GM12878 (cell line): ENCODE results near the gene DPRX. TPM values are rescaled to one million over a fixed set of nuclear protein-coding genes. Genes with fewer than 3 reads are reported as not detected.

Experiments used
- ATAC-seq: fragments of 200-7000 bp; cut with Tn5 transposase; 3 replicates; pipeline ENCODE4 v1.9.1; 2020; ENCODE audit warnings: mild to moderate bottlenecking, moderate library complexity
- BruUV-seq: library from RNA; stranded (reverse); fragments of 400-500 nt; replicated peaks from 2 replicates; lab custom pipeline; 2021; lab: Mats Ljungman, UMichigan
- CTCF ChIA-PET: fragments of 300-600 bp; sonication (Branson Sonifier 250); formaldehyde crosslinking; extraction: SDS; loops from one replicate; lab custom pipeline; 2021; ENCODE audit warnings: inconsistent platforms; lab: Yijun Ruan, JAX
- POLR2A ChIA-PET: fragments of 350-600 bp; formaldehyde crosslinking; extraction: SDS; loops from one replicate; lab custom pipeline; 2021; ENCODE audit warnings: inconsistent platforms; lab: Charles Lee
- RAD21 ChIA-PET: fragments of 300-600 bp; sonication (Branson Sonifier 250); formaldehyde crosslinking; loops from one replicate; lab custom pipeline; 2023; ENCODE audit warnings: antibody characterized with exemption; ENCODE audit not compliant: unreplicated experiment; lab: Charles Lee
- SMC1A ChIA-PET: fragments of 300-600 bp; sonication (Branson Sonifier 250); formaldehyde crosslinking; loops from one replicate; lab custom pipeline; 2023; ENCODE audit not compliant: unreplicated experiment, uncharacterized antibody; lab: Charles Lee
- DNase-seq: peaks from one replicate; pipeline ENCODE4 v3.0.0-alpha.2; 2011; ENCODE audit warnings: low read depth, low spot score
- FAIRE-seq: peaks from 3 replicates; lab custom pipeline; 2011; peaks lifted over from hg19 to GRCh38; lab: Jason Lieb, UNC
- H2AFZ ChIP-seq: 2 replicates; pipeline ENCODE4 v1.6.0; 2011; ENCODE audit warnings: low read depth, low read length, control low read depth; ENCODE audit not compliant: control insufficient read depth
- H3K27ac ChIP-seq: 2 replicates; pipeline ENCODE4 v1.5.1; 2011; ENCODE audit warnings: control low read depth; ENCODE audit not compliant: control insufficient read depth, insufficient read depth
- H3K27me3 ChIP-seq, 2 experiments: replicated peaks in 1 of 2; 2 replicates each; pipeline versions ENCODE4 v1.6.0 to v1.6.1; 2011; ENCODE audit warnings: low read length in 1 of 2; ENCODE audit not compliant: control insufficient read depth in 2 of 2, insufficient read depth in 2 of 2
- H3K36me3 ChIP-seq, 2 experiments: 2 replicates each; pipeline ENCODE4 v1.5.1; 2011; ENCODE audit warnings: low read length in 1 of 2; ENCODE audit not compliant: control insufficient read depth in 2 of 2, insufficient read depth in 2 of 2
- H3K4me1 ChIP-seq: 2 replicates; pipeline ENCODE4 v1.6.1; 2011; ENCODE audit warnings: mild to moderate bottlenecking, low read length, moderate library complexity, mixed read lengths; ENCODE audit not compliant: control insufficient read depth, insufficient read depth
- H3K4me2 ChIP-seq: 2 replicates; pipeline ENCODE4 v1.6.0; 2011; ENCODE audit warnings: control low read depth; ENCODE audit not compliant: control insufficient read depth, insufficient read depth
- H3K4me3 ChIP-seq: fragments of 200-600 bp; sonication (generic); 2 replicates; pipeline ENCODE4 v1.5.1; 2016
- H3K79me2 ChIP-seq: 2 replicates; pipeline ENCODE4 v1.6.0; 2011; ENCODE audit warnings: low read length; ENCODE audit not compliant: control insufficient read depth, insufficient read depth
- H3K9ac ChIP-seq: 2 replicates; pipeline ENCODE4 v1.8.0; 2011; ENCODE audit warnings: low read length, control low read depth, mixed read lengths; ENCODE audit not compliant: control insufficient read depth, insufficient read depth
- H3K9me3 ChIP-seq: replicated peaks from 3 replicates; pipeline ENCODE4 v1.5.1; 2011; ENCODE audit warnings: mild to moderate bottlenecking, low read length; ENCODE audit not compliant: control insufficient read depth, insufficient read depth
- H4K20me1 ChIP-seq: 2 replicates; pipeline ENCODE4 v1.6.0; 2011; ENCODE audit not compliant: control insufficient read depth, insufficient read depth
- EZH2 ChIP-seq: IDR thresholded peaks from 2 replicates; pipeline ENCODE4 v1.6.1; 2012; ENCODE audit warnings: low read depth, mild to moderate bottlenecking, control low read depth, inconsistent platforms, low read length, borderline replicate concordance; ENCODE audit not compliant: control insufficient read depth
- NFXL1 ChIP-seq: fragments of 450-650 bp; IDR thresholded peaks from 2 replicates; pipeline ENCODE4 v1.6.1; 2017; ENCODE audit warnings: antibody characterized with exemption, mild to moderate bottlenecking, borderline replicate concordance
- POU2F2 ChIP-seq: IDR thresholded peaks from 3 replicates; pipeline ENCODE4 v1.6.1; 2011; ENCODE audit warnings: low read depth, mild to moderate bottlenecking, low read length, borderline replicate concordance
- TBL1XR1 ChIP-seq: IDR thresholded peaks from 2 replicates; pipeline ENCODE4 v1.6.1; 2012; ENCODE audit warnings: low read depth, low read length, improper control_type of control experiment
- TCF12 ChIP-seq: IDR thresholded peaks from 2 replicates; pipeline ENCODE4 v1.6.1; 2011; ENCODE audit warnings: low read depth, mild to moderate bottlenecking, low read length
- WGBS: methylation state at CpG from one replicate; pipeline ENCODE4 v1.1.6; 2016; ENCODE audit warnings: low lambda C conversion rate; ENCODE audit not compliant: insufficient replicate concordance, insufficient coverage; ENCODE audit errors: missing lambda C conversion rate; 5-methylcytosine and 5-hydroxymethylcytosine counted together
- in situ Hi-C: fragments of 300-500 bp; cut with MboI; formaldehyde crosslinking; loops from 9 replicates; pipeline ENCODE4 v1.14.3; 2018; ENCODE audit warnings: mixed read lengths
- intact Hi-C: fragments of 100-400 bp; cut with micrococcal nuclease; formaldehyde crosslinking; loops from one replicate; pipeline ENCODE4 v1.14.2; 2022; ENCODE audit not compliant: unreplicated experiment
- polyA plus RNA-seq, 11 experiments: library from polyadenylated mRNA; depleted of rRNA in 4 of 11; unstranded in 6 of 11; stranded (reverse) in 5 of 11; fragments of >200 nt; fragmentation: Nextera tagmentation in 4 of 11; fragmentation: Illumina TruSeq in 1 of 11; extraction: Ambion mirVana in 4 of 11; extraction: Trizol in 1 of 11; gene quantifications; 1 replicate in 1 of 11; 2 replicates in 10 of 11; pipeline versions ENCODE4 v1.2.1 to v1.2.3, GENCODE V29; 2011 to 2016; ENCODE audit warnings: inconsistent platforms in 2 of 11, missing spikeins in 2 of 11, low read depth in 1 of 11
- total RNA-seq, 4 experiments: library from RNA; depleted of rRNA in 3 of 4; stranded (reverse); fragments of >200 nt in 3 of 4; fragmentation: Illumina TruSeq in 1 of 4; extraction: Trizol in 1 of 4; gene quantifications; 2 replicates each; pipeline versions ENCODE4 v1.2.1 to v1.2.3, GENCODE V29; 2013 to 2021
- TF ChIP-seq, protein P1 (sequence below): fragments of 450-650 bp; formaldehyde crosslinking; IDR thresholded peaks from 2 replicates; pipeline ENCODE4 v1.4.0; 2020; ENCODE audit warnings: mild to moderate bottlenecking, moderate library complexity
- TF ChIP-seq, protein P2 (sequence below): fragments of 450-650 bp; IDR thresholded peaks from 2 replicates; pipeline ENCODE4 v1.6.1; 2017; ENCODE audit warnings: borderline replicate concordance

Gene DPRX
- total and polyA plus RNA-seq, 10 of the 15 experiments (the other 5 are each of a cell fraction or from before 2014, with no cell fraction given): not detected

GRCh38 chr19:53639471-53639870 is 7.7 kb downstream of the DPRX start:
- TF ChIP-seq TBL1XR1: no peak
- TF ChIP-seq, protein P1, sequence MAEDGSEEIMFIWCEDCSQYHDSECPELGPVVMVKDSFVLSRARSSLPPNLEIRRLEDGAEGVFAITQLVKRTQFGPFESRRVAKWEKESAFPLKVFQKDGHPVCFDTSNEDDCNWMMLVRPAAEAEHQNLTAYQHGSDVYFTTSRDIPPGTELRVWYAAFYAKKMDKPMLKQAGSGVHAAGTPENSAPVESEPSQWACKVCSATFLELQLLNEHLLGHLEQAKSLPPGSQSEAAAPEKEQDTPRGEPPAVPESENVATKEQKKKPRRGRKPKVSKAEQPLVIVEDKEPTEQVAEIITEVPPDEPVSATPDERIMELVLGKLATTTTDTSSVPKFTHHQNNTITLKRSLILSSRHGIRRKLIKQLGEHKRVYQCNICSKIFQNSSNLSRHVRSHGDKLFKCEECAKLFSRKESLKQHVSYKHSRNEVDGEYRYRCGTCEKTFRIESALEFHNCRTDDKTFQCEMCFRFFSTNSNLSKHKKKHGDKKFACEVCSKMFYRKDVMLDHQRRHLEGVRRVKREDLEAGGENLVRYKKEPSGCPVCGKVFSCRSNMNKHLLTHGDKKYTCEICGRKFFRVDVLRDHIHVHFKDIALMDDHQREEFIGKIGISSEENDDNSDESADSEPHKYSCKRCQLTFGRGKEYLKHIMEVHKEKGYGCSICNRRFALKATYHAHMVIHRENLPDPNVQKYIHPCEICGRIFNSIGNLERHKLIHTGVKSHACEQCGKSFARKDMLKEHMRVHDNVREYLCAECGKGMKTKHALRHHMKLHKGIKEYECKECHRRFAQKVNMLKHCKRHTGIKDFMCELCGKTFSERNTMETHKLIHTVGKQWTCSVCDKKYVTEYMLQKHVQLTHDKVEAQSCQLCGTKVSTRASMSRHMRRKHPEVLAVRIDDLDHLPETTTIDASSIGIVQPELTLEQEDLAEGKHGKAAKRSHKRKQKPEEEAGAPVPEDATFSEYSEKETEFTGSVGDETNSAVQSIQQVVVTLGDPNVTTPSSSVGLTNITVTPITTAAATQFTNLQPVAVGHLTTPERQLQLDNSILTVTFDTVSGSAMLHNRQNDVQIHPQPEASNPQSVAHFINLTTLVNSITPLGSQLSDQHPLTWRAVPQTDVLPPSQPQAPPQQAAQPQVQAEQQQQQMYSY (CRISPR knock-in tag): no peak
- no peak for TF ChIP-seq POU2F2
- no peak for TF ChIP-seq TCF12
- TF ChIP-seq EZH2: no peak
- TF ChIP-seq NFXL1: no peak
- TF ChIP-seq, protein P2, sequence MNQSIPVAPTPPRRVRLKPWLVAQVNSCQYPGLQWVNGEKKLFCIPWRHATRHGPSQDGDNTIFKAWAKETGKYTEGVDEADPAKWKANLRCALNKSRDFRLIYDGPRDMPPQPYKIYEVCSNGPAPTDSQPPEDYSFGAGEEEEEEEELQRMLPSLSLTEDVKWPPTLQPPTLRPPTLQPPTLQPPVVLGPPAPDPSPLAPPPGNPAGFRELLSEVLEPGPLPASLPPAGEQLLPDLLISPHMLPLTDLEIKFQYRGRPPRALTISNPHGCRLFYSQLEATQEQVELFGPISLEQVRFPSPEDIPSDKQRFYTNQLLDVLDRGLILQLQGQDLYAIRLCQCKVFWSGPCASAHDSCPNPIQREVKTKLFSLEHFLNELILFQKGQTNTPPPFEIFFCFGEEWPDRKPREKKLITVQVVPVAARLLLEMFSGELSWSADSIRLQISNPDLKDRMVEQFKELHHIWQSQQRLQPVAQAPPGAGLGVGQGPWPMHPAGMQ: no peak
- ATAC-seq: no peak

More at GRCh38 chr19:53639471-53639870, 7.7 kb downstream of the DPRX start:
- POLR2A ChIA-PET: no interaction called here
- RAD21 ChIA-PET: no interaction called here
- H3K79me2 ChIP-seq: no peaks in the 10 kb centered on the region
- H3K27me3 ChIP-seq: no peaks in the 10 kb centered on the region
- no peaks in the 10 kb centered on the region for H4K20me1 ChIP-seq
- intact Hi-C loops (no loop called here), in situ Hi-C loops (no loop called here)
- BruUV-seq: no TSS peak
- FAIRE-seq (no peak), DNase-seq (no peak)
- WGBS: 44% methylated on average over 7 of the region's 7 CpGs
- no peaks in the 10 kb centered on the region for H3K4me1 ChIP-seq
- H2AFZ ChIP-seq: no peak overlapping the region
- H3K4me3 ChIP-seq: no peak overlapping the region
- no peaks in the 10 kb centered on the region; the same call in 2 of the 3 replicates for H3K9me3 ChIP-seq
- H3K9ac ChIP-seq: no peak overlapping the region
- SMC1A ChIA-PET: no interaction called here
- no peak overlapping the region for H3K4me2 ChIP-seq
- H3K27ac ChIP-seq: no peak overlapping the region
- no peaks in the 10 kb centered on the region for H3K36me3 ChIP-seq
- CTCF ChIA-PET: no interaction called here
